ENCODE data around the gene BARHL1.

Gene BARHL1

DNA sequence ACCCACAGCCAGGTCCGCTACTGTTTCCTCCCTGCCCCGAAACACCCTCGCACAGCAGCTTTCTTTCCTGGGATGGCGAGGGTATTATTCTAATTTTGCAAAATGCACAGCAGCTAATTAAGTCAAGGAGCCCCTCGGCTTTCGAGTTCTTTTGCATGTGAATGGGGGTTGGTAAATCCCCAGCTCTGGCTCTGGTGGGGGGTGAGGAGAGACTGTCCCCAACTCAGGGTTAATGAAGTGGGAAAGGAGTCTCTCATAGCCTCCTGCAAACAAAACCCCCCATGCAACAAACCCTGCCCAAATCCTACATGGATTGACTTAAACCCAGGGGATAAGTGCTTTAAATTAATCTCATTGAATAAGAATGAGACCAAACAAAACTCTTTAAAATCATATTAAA lies 8.8 kb downstream of the BARHL1 start:
- Histone ChIP-seq H3K27ac (no peak overlapping the region), H3K9me3 (no peaks in the 10 kb centered on the region; the same call in 1 of the 2 replicates), H3K4me3 (no peak overlapping the region), H3K36me3 (peaks cover 26% of the 10 kb centered on the region), H4K20me1 (peaks cover 95% of the 10 kb centered on the region), H3K27me3 (peaks cover 71% of the 10 kb centered on the region), H3K9ac (no peak overlapping the region), H3K4me1 (peaks cover 6% of the 10 kb centered on the region), H3K4me2 (no peak overlapping the region)
- no peak for TF ChIP-seq Cebpa-rat (IDR thresholded peaks at IDR 0.05)

DNA sequence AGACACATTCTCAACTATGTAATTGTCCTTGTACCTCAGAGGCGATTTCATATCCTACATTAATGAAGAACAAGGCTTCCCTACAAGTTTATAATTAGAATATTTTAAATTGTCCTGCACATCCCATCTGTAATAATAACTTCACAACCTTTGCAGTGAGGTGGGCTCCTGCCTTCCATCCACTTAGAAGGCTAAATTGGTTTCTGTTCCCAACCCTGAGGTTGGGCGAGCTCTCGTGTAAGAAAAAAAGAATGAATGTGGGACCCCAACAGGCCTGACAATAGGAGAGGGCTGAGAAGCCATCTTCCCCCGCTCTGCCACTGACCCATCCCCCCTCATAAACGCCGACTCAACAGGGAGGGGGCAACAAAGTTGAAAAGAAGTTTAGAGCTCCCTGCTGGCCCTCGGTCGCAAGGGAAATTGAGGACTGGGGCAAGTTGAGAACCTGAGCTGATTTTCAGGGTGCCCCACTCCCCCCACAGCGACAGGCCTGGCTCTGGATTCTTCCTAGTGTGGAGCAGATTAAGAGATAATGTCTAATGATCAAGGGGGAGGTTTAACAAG lies 9.4 kb downstream of the BARHL1 start:
- Histone ChIP-seq H3K9ac (no peak overlapping the region), H3K27ac (no peak overlapping the region)

DNA sequence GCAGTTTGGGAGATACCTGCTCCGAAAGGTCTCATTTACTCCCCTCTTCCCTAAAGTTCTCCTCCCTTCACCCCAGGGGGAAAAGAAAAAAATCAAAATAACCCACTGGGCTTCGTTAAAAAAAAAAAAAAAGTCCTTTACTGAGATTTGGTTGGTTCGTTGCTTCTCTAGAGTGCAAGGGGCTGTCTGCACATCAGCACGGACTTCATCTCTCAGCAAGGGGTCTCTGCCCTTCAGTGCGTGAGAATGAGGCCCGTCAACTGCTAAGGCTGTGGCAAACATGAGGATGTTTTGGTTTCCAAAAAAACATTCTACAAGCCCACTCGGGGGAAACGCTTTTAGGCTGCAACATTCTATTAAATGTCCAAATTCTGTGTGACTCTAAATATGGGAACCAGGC lies 10.0 kb downstream of the BARHL1 start:
- Histone ChIP-seq H3K27me3 (peaks cover 59% of the 10 kb centered on the region), H3K27ac (no peak overlapping the region), H3K4me2 (no peak overlapping the region), H3K9me3 (no peaks in the 10 kb centered on the region; the same call in 1 of the 2 replicates), H3K9ac (no peak overlapping the region), H3K36me3 (peaks cover 29% of the 10 kb centered on the region), H3K4me1 (peaks cover 18% of the 10 kb centered on the region), H4K20me1 (peaks cover 95% of the 10 kb centered on the region), H3K4me3 (no peak overlapping the region)
- no peak for TF ChIP-seq Cebpa-rat (IDR thresholded peaks at IDR 0.05)

More for the DNA sequence above, 9.4 kb downstream of the BARHL1 start:
- no peak for TF ChIP-seq Cebpa-rat (IDR thresholded peaks at IDR 0.05)
- no peak overlapping the region for H3K4me3 ChIP-seq
- H3K36me3 ChIP-seq = peaks cover 29% of the 10 kb centered on the region
- H3K27me3 ChIP-seq = peaks cover 65% of the 10 kb centered on the region
- peaks cover 11% of the 10 kb centered on the region for H3K4me1 ChIP-seq
- H3K4me2 ChIP-seq = no peak overlapping the region
- no peaks in the 10 kb centered on the region; the same call in 1 of the 2 replicates for H3K9me3 ChIP-seq
- peaks cover 95% of the 10 kb centered on the region for H4K20me1 ChIP-seq

DNA sequence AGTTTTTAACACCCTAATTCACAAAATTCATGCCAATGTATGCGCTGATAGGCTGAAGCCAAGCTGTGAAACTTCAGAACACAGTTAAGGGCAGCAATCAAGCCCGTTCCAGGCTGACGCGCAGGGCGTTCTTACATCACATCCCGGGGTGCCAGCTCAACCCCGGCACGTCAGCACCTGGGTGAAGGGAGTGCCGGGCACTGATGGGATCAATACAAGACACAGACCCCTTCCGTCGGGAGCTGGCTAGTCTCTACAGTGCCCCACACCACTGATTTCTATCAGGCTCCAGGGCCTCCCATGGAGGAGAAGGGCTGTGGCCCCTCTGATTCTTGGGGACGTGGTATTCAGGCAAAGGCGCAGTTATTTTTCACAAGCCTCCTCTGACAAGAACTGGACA lies 12.0 kb downstream of the BARHL1 start:
- Histone ChIP-seq H3K27me3 (peaks cover 39% of the 10 kb centered on the region), H4K20me1 (peaks cover 86% of the 10 kb centered on the region), H3K4me1 (peaks cover 37% of the 10 kb centered on the region), H3K4me2 (no peak overlapping the region), H3K27ac (no peak overlapping the region), H3K4me3 (no peak overlapping the region), H3K9me3 (no peaks in the 10 kb centered on the region), H3K9ac (no peak overlapping the region), H3K36me3 (peaks cover 29% of the 10 kb centered on the region)
- TF ChIP-seq Cebpa-rat (IDR thresholded peaks at IDR 0.05) = no peak

DNA sequence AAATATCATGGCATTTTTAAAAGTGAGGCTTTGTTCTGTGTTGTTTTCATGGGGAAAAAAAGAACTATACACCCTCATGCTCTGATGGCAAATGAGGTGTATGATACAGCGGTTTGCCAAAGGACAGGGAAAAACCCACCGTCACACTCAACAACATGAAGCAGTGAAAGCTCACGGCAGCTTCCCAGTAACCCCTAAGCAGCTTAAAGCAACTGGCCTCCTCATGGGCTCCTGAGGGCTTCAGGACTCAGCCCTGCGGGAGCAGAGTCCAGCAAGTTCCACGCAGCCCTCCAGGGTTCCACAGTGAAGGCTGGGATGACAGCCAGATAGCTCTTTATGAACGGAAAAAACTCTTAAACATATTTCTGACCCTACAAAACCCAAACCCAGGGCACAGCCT lies 12.9 kb downstream of the BARHL1 start:
- Histone ChIP-seq H3K27ac (no peak overlapping the region), H3K36me3 (peaks cover 38% of the 10 kb centered on the region), H3K9me3 (no peaks in the 10 kb centered on the region), H3K4me2 (no peak overlapping the region), H3K27me3 (peaks cover 30% of the 10 kb centered on the region), H4K20me1 (peaks cover 78% of the 10 kb centered on the region), H3K9ac (no peak overlapping the region), H3K4me1 (peaks cover 41% of the 10 kb centered on the region), H3K4me3 (no peak overlapping the region)
- no peak for TF ChIP-seq Cebpa-rat (IDR thresholded peaks at IDR 0.05)

DNA sequence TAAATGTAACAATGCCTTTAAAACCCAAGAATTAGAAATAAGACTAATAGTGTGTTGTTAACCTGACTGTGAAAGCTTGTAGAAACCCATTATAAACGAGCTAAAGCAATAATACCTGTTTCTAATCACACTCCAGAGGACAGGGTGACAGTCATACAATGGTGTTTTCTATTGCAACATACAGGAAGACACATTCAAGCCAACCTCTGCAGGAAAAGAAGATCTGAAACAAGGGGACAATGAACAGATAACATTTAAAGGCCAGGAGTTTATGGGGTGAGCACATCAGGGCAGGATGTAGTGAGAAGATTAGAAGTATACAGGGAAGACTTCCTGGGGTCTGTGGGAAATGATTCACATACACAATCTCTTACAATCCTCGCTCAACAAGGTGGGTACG lies 13.8 kb downstream of the BARHL1 start:
- TF ChIP-seq Cebpa-rat (IDR thresholded peaks at IDR 0.05) = peak; percentile 31; the same call in 1 of the 2 replicates
- H3K9ac ChIP-seq = no peak overlapping the region
- H3K4me3 ChIP-seq = no peak overlapping the region
- H3K27ac ChIP-seq = peak overlapping the region; percentile 51; the same call in 1 of the 2 replicates
- H3K4me1 ChIP-seq = peaks cover 41% of the 10 kb centered on the region
- H4K20me1 ChIP-seq = peaks cover 69% of the 10 kb centered on the region
- H3K36me3 ChIP-seq = peaks cover 47% of the 10 kb centered on the region
- H3K4me2 ChIP-seq = peak overlapping the region; percentile 78
- H3K9me3 ChIP-seq = no peaks in the 10 kb centered on the region
- H3K27me3 ChIP-seq = peaks cover 21% of the 10 kb centered on the region

DNA sequence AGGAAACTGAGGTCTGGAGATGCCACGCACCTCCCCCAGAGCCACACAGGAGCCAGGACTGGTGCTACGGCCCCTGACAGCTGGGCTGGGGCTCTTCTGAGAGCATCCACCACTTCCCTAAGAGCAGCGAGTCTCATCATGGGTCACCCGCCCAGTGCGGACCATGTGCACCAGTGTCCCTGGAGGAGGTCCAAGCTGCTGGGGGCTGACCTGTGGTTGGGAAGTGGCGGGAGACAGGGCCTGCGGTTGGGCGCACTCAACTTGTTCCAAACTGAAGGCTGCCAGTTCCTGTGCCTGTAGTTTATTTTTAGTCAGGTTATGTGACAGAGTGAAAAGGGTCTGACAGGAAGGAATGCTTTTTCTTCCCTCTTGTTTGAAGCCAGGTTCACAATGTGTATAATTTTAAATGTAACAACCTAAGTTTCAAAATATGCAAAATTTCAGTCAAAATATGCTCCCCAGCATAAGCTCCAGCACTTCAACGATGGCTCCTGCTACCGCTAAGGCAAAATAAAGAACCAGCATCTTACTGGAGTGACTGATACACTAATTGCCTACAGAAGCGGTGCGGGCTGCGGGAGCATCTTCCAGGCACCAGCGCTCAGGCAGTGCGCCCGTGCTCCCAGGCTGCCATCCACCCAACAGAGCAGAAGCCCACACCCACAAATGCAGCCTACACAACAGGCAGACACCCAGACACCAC lies 14.8 kb downstream of the BARHL1 start:
- H4K20me1 ChIP-seq = peaks cover 64% of the 10 kb centered on the region
- peak overlapping the region; percentile 45; the same call in 1 of the 2 replicates for H3K4me3 ChIP-seq
- H3K9ac ChIP-seq = no peak overlapping the region; the same call in 1 of the 2 replicates
- no peak for TF ChIP-seq Cebpa-rat (IDR thresholded peaks at IDR 0.05)
- peaks cover 47% of the 10 kb centered on the region for H3K4me1 ChIP-seq
- no peaks in the 10 kb centered on the region for H3K9me3 ChIP-seq
- peaks cover 11% of the 10 kb centered on the region for H3K27me3 ChIP-seq
- H3K4me2 ChIP-seq = peak overlapping the region; percentile 78
- H3K36me3 ChIP-seq = peaks cover 55% of the 10 kb centered on the region
- peak overlapping the region; percentile 51 for H3K27ac ChIP-seq

DNA sequence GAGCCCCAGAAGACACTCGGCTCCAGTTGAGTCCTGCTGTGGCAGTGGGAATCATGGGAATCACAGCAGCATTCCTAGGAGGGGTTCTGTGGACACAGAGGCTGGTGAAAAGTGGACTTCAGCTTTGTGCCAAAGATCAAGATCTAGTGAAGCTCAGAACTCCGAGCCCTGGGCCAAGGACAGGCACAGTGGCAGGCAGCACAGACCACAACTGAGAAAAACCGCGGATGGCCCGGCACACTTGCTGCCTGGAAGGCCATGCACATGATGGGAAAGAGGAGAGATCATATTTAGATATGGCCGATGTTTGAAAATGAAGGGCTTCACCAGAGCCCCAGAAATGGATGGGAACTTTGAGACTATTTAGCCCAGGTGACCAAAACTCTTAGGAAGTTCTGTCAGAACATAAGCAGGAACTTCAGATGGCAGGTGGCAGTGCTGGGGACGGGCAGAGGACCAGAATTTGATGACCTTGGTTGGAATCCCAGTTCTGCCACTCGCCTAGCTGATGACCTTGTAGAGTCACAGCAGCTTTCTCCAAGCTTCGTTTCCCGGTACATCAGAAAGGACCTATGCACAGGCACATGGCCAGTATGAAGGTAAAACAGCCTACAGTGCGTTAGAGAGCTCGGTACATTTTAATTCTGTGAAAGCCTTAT lies 18.0 kb downstream of the BARHL1 start:
- Histone ChIP-seq H3K27ac (no peak overlapping the region), H3K4me1 (peaks cover 69% of the 10 kb centered on the region), H3K9me3 (no peaks in the 10 kb centered on the region), H3K4me2 (no peak overlapping the region), H4K20me1 (peaks cover 55% of the 10 kb centered on the region), H3K9ac (no peak overlapping the region), H3K4me3 (no peak overlapping the region), H3K36me3 (peaks cover 51% of the 10 kb centered on the region), H3K27me3 (no peaks in the 10 kb centered on the region)
- no peak for TF ChIP-seq Cebpa-rat (IDR thresholded peaks at IDR 0.05)

DNA sequence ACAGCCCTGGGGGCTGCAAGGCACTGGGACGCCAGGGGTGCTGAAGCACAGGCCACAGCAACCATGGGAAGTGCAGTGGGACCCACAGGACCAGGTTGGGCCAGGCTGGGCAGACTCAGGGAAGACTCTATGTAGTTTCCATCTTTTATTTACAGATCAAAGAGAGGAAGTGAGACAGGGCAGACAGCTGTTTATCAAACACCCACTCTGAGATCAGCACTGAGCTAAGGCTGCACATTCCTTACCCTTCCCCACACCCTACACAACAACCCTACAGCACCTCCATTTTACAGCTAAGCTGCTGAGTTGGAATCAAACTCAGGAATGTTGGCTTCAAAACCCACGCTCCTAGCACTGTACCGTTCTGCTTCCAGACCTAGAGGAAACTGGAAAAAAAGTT lies 19.8 kb downstream of the BARHL1 start:
- H3K36me3 ChIP-seq = peaks cover 63% of the 10 kb centered on the region
- H3K9me3 ChIP-seq = no peaks in the 10 kb centered on the region
- no peak for TF ChIP-seq Cebpa-rat (IDR thresholded peaks at IDR 0.05)
- H3K27me3 ChIP-seq = no peaks in the 10 kb centered on the region
- peaks cover 43% of the 10 kb centered on the region for H4K20me1 ChIP-seq
- H3K27ac ChIP-seq = no peak overlapping the region
- H3K4me1 ChIP-seq = peaks cover 54% of the 10 kb centered on the region
- H3K4me3 ChIP-seq = no peak overlapping the region
- no peak overlapping the region for H3K9ac ChIP-seq
- H3K4me2 ChIP-seq = peak overlapping the region; percentile 53

DNA sequence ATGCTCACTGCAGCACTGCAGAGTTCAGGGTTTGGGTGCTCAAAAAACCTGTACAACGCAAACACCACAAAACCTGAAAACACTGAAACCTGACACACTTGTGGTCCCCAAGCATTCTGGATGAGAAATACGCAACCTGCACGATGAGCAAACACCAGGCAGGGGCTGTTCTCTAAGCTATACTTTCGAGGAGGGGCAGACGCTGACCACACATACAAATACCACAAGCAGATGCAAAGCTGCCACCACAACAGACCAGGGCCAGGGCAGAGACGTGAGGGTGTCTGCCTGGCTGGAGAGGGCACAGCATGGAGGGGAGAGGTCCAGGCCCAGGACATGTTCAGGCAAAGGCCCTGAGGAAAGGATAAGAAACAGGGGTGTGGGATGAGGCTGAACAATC lies 23.0 kb downstream of the BARHL1 start:
- no peak overlapping the region for H3K9ac ChIP-seq
- H4K20me1 ChIP-seq = peaks cover 31% of the 10 kb centered on the region; the same call in 1 of the 2 replicates
- no peak overlapping the region for H3K4me3 ChIP-seq
- H3K9me3 ChIP-seq = no peaks in the 10 kb centered on the region
- no peak for TF ChIP-seq Cebpa-rat (IDR thresholded peaks at IDR 0.05)
- peaks cover 85% of the 10 kb centered on the region for H3K36me3 ChIP-seq
- no peak overlapping the region for H3K4me2 ChIP-seq
- H3K27ac ChIP-seq = no peak overlapping the region
- peaks cover 28% of the 10 kb centered on the region for H3K4me1 ChIP-seq
- no peaks in the 10 kb centered on the region for H3K27me3 ChIP-seq

Measured in BLaER1 (cell line).